ENCODE data around the gene TMEM247. TPM values are rescaled to one million over a fixed set of nuclear protein-coding genes. Genes with fewer than 3 reads are reported as not detected.

The TMEM247 gene
- total RNA-seq, 2 experiments from 2014 or later: not detected

- H3K9me3 ChIP-seq (ENCODE audit: control insufficient read depth in 1 of 2, insufficient read depth in 1 of 2, low read length in 2 of 2): peaks cover 0 to 6% of the 10 kb centered on the region in 2 experiments
- no peak for ATAC-seq (ENCODE audit: poor library complexity)
- no peak for DNase-seq
- CTCF ChIA-PET: no interaction called here
- intact Hi-C loops (cut with DNase I, micrococcal nuclease): no loop called here
- H3K36me3 ChIP-seq (ENCODE audit: insufficient read depth, low read length): no peaks in the 10 kb centered on the region
- Mint-ChIP-seq H3K27me3 (no peaks in the 10 kb centered on the region), H3K27ac (no peak overlapping the region), H3K4me1 (ENCODE audit: low read depth) (no peaks in the 10 kb centered on the region), H3K36me3 (ENCODE audit: low read depth) (no peaks in the 10 kb centered on the region), H3K9me3 (peaks cover 10% of the 10 kb centered on the region), H3K4me3 (no peak overlapping the region)
- H3K4me1 ChIP-seq (ENCODE audit: insufficient read depth, low read length): no peaks in the 10 kb centered on the region
- no peak for TF ChIP-seq CTCF (IDR thresholded peaks at IDR 0.05)
- no peak overlapping the region for H3K27ac ChIP-seq (ENCODE audit: low read depth in 1 of 2, low read length in 2 of 2)
- H3K4me3 ChIP-seq (ENCODE audit: low read length): no peak overlapping the region
- POLR2A ChIA-PET: no interaction called here
- no peaks in the 10 kb centered on the region for H3K27me3 ChIP-seq (ENCODE audit: control insufficient read depth in 1 of 2, insufficient read depth in 2 of 2, low read length in 2 of 2)
Observed at GRCh38 chr2:46449700-46450099, 29.7 kb upstream of the TMEM247 start.

- ChIA-PET CTCF (no interaction called here), POLR2A (no interaction called here)
- no peak overlapping the region for H3K4me3 Mint-ChIP-seq
- H3K27ac ChIP-seq (ENCODE audit: low read depth in 1 of 2, low read length in 2 of 2): no peak overlapping the region
- no peaks in the 10 kb centered on the region for H3K4me1 ChIP-seq (ENCODE audit: insufficient read depth, low read length)
- H3K9me3 ChIP-seq (ENCODE audit: control insufficient read depth in 1 of 2, insufficient read depth in 1 of 2, low read length in 2 of 2): no peaks in the 10 kb centered on the region
- no peak overlapping the region for H3K27ac Mint-ChIP-seq
- H3K9me3 Mint-ChIP-seq: peaks cover 1% of the 10 kb centered on the region
- H3K4me3 ChIP-seq (ENCODE audit: low read length): no peak overlapping the region
- TF ChIP-seq CTCF (IDR thresholded peaks at IDR 0.05): no peak
- H3K27me3 ChIP-seq (ENCODE audit: control insufficient read depth in 1 of 2, insufficient read depth in 2 of 2, low read length in 2 of 2): no peaks in the 10 kb centered on the region
- intact Hi-C loops (cut with DNase I, micrococcal nuclease): no loop called here
- H3K36me3 ChIP-seq (ENCODE audit: insufficient read depth, low read length): no peaks in the 10 kb centered on the region
- H3K4me1 Mint-ChIP-seq (ENCODE audit: low read depth): no peaks in the 10 kb centered on the region
- H3K36me3 Mint-ChIP-seq (ENCODE audit: low read depth): no peaks in the 10 kb centered on the region
- DNase-seq (no peak), ATAC-seq (ENCODE audit: poor library complexity) (no peak)
- no peaks in the 10 kb centered on the region for H3K27me3 Mint-ChIP-seq
Observed at GRCh38 chr2:46451131-46451711, 28.1 kb upstream of the TMEM247 start.

DNA sequence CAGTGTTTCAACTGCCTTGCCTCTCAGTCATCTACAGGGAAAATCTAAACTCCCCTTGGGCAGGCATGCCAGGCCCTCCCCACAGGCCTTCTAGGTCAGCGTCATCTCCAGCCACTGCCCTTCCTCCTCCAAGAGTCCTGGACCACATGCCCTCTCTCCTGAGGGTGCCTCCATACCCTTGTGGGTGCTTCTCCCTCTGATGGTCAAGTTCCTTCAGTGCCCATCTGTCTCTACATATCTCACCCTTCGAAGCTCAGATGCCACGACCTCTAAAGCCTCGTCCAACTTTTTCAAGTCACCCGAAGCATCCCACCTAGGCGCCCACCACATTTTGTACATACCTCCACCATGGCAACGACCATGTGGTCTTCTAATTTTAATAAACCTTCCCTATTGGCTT lies 22.6 kb upstream of the TMEM247 start:
- no peak overlapping the region for H3K4me3 Mint-ChIP-seq
- ATAC-seq (ENCODE audit: poor library complexity) (no peak), DNase-seq (no peak)
- peaks cover 8% of the 10 kb centered on the region for H3K4me1 ChIP-seq (ENCODE audit: insufficient read depth, low read length)
- H3K4me1 Mint-ChIP-seq (ENCODE audit: low read depth): peaks cover 5% of the 10 kb centered on the region
- intact Hi-C loops (cut with DNase I, micrococcal nuclease): no loop called here
- no peaks in the 10 kb centered on the region for H3K36me3 Mint-ChIP-seq (ENCODE audit: low read depth)
- H3K9me3 Mint-ChIP-seq: no peaks in the 10 kb centered on the region
- peaks cover 5% of the 10 kb centered on the region for H3K27me3 Mint-ChIP-seq
- H3K27ac ChIP-seq (ENCODE audit: low read depth in 1 of 2, low read length in 2 of 2): no peak overlapping the region
- no peaks in the 10 kb centered on the region for H3K36me3 ChIP-seq (ENCODE audit: insufficient read depth, low read length)
- H3K27me3 ChIP-seq (ENCODE audit: control insufficient read depth in 1 of 2, insufficient read depth in 2 of 2, low read length in 2 of 2): no peaks in the 10 kb centered on the region
- H3K9me3 ChIP-seq (ENCODE audit: control insufficient read depth in 1 of 2, insufficient read depth in 1 of 2, low read length in 2 of 2): no peaks in the 10 kb centered on the region
- no peak for TF ChIP-seq CTCF (IDR thresholded peaks at IDR 0.05)
- no peak overlapping the region for H3K27ac Mint-ChIP-seq
- H3K4me3 ChIP-seq (ENCODE audit: low read length): no peak overlapping the region
- CTCF ChIA-PET: interaction anchor here (0.7 kb wide), 1 partner anchor 199 kb away, joined by 3 read pairs; no protein-coding TSS in a partner anchor
- POLR2A ChIA-PET: no interaction called here

Data from CD4-positive, alpha-beta T cell (primary cell).